Dedifferentiated amniotic fluid mesenchymal stem cell (primary cell): ENCODE measurements around the gene CENPT.

ENCODE experiments used
- DNase-seq: peaks from one replicate; pipeline ENCODE4 v3.0.0-alpha.2; 2016; ENCODE audit errors: extremely low spot score

The CENPT gene

GRCh38 chr16:67847064-67847861 is at the start of gene CENPT:
CENPT (minus strand) TSS chr16:67847693; CDS start chr16:67833859, 13,834 bp downstream.
- peak; percentile 40 for DNase-seq

GRCh38 chr16:67897231-67897630 is 49.7 kb upstream of the CENPT start:
- DNase-seq, result no peak

- DNase-seq, result no peak
These were observed 46.4 kb upstream of the CENPT start for GRCh38 chr16:67893743-67894399.

GRCh38 chr16:67892899-67893742 is 45.6 kb upstream of the CENPT start, which contains the start of gene PSKH1:
PSKH1 (plus strand) TSS chr16:67893254; CDS start chr16:67908750, 15,496 bp downstream.
- peak; percentile 95 for DNase-seq

- DNase-seq, result no peak
These were observed 44.9 kb upstream of the CENPT start for GRCh38 chr16:67892375-67892774.

GRCh38 chr16:67888331-67888730 is 40.8 kb upstream of the CENPT start:
- no peak for DNase-seq

GRCh38 chr16:67886387-67886786 is 38.9 kb upstream of the CENPT start:
- no peak for DNase-seq

- no peak for DNase-seq
These were observed 38.5 kb upstream of the CENPT start for GRCh38 chr16:67885976-67886375.

- DNase-seq, result no peak
These were observed 38.1 kb upstream of the CENPT start for GRCh38 chr16:67885545-67885944.

- peak; percentile 47 for DNase-seq
These were observed 37.2 kb upstream of the CENPT start, which contains the start of gene NRN1L for GRCh38 chr16:67884684-67885083. NRN1L (plus strand) TSS chr16:67884885; CDS start chr16:67884904, 19 bp downstream.

- DNase-seq, result no peak
These were observed 36.4 kb upstream of the CENPT start for GRCh38 chr16:67883872-67884261.

GRCh38 chr16:67883146-67883871 is 35.8 kb upstream of the CENPT start:
- DNase-seq, result no peak

GRCh38 chr16:67882374-67883145 is 35.1 kb upstream of the CENPT start:
- DNase-seq, result no peak

- no peak for DNase-seq
These were observed 34.2 kb upstream of the CENPT start for GRCh38 chr16:67881621-67882161.

GRCh38 chr16:67880584-67880983 is 33.1 kb upstream of the CENPT start:
- no peak for DNase-seq

GRCh38 chr16:67879936-67880335 is 32.4 kb upstream of the CENPT start:
- no peak for DNase-seq

- DNase-seq, result no peak
These were observed 32.0 kb upstream of the CENPT start for GRCh38 chr16:67879462-67879861.

- no peak for DNase-seq
These were observed 31.4 kb upstream of the CENPT start for GRCh38 chr16:67878846-67879245.

GRCh38 chr16:67878232-67878631 is 30.7 kb upstream of the CENPT start:
- DNase-seq, result no peak

GRCh38 chr16:67877064-67877463 is 29.6 kb upstream of the CENPT start:
- no peak for DNase-seq
